Breast epithelium (tissue), 3 donors: ENCODE data around the gene SFTPA1.

Experiments used
- POLR2A ChIP-seq: fragments of 450-650 bp; IDR thresholded peaks from one replicate; pipeline ENCODE4 v1.6.1; 2016; ENCODE audit warnings: antibody characterized with exemption, mild to moderate bottlenecking, moderate library complexity
- TF ChIP-seq, protein P1 (sequence below), 3 donors: fragments of 450-650 bp; IDR thresholded peaks; one replicate each; pipeline ENCODE4 v1.5.1; 2016 to 2017; ENCODE audit warnings: antibody characterized with exemption in 3 of 3, mild to moderate bottlenecking in 3 of 3, moderate library complexity in 3 of 3

DNA sequence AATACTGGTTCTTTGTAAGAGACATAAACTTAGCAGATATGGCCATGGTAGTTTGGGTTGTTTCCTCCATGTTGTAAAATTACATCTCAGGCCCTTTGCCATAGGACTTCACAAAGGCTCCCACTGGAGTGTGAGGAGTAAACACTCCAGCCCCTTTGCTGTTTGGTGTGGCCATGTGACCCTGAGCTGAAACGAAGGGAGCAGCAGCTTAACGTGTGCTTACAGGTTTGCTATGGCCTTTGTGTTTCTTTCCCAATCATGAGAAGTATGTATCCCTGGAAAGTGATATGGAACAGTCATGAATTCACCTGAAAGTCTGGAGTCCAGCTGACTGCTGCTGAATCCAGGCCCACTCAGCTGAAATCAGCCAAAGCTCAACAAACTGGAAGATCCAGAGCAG is 23.8 kb upstream of the SFTPA1 start:
- TF ChIP-seq, protein P1, sequence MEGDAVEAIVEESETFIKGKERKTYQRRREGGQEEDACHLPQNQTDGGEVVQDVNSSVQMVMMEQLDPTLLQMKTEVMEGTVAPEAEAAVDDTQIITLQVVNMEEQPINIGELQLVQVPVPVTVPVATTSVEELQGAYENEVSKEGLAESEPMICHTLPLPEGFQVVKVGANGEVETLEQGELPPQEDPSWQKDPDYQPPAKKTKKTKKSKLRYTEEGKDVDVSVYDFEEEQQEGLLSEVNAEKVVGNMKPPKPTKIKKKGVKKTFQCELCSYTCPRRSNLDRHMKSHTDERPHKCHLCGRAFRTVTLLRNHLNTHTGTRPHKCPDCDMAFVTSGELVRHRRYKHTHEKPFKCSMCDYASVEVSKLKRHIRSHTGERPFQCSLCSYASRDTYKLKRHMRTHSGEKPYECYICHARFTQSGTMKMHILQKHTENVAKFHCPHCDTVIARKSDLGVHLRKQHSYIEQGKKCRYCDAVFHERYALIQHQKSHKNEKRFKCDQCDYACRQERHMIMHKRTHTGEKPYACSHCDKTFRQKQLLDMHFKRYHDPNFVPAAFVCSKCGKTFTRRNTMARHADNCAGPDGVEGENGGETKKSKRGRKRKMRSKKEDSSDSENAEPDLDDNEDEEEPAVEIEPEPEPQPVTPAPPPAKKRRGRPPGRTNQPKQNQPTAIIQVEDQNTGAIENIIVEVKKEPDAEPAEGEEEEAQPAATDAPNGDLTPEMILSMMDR (IDR thresholded peaks at IDR 0.05) = no peak
- no peak for TF ChIP-seq POLR2A
